AG04449 (cell line): Measurements from ENCODE around the gene OR2T6.

ENCODE experiments used
- CTCF ChIA-PET: fragments of 350-600 bp; formaldehyde crosslinking; extraction: SDS; loops from one replicate; lab custom pipeline; 2021; ENCODE audit warnings: antibody characterized with exemption; lab: Yijun Ruan, JAX
- POLR2A ChIA-PET: fragments of 400-600, 350-600 bp; formaldehyde crosslinking; extraction: SDS; loops from one replicate; lab custom pipeline; 2020; ENCODE audit warnings: antibody characterized with exemption, inconsistent platforms; lab: Yijun Ruan, JAX
- DNase-seq: peaks from one replicate; pipeline ENCODE4 v3.0.0-alpha.2; 2010; ENCODE audit warnings: low read depth, low spot score
- H3K4me3 ChIP-seq: 2 replicates; pipeline ENCODE4 v1.5.1; 2011; ENCODE audit warnings: low read depth, mild to moderate bottlenecking, control low read depth, low read length
- CTCF ChIP-seq: IDR thresholded peaks from one replicate; pipeline ENCODE4 v1.5.1; 2011; ENCODE audit warnings: mild to moderate bottlenecking, moderate library complexity, low read length, control low read depth, inconsistent platforms; ENCODE audit not compliant: insufficient read depth; ENCODE audit errors: missing control alignments

Gene OR2T6

GRCh38 chr1:248375446-248375845 is at the start of gene OR2T6:
OR2T6 (plus strand) TSS chr1:248375746; CDS start chr1:248387609, 11,863 bp downstream.
- ChIA-PET POLR2A (no interaction called here), CTCF (no interaction called here)
- TF ChIP-seq CTCF, result no peak
- H3K4me3 ChIP-seq, result no peak within 1 kb of the TSS
- DNase-seq, result no peak

GRCh38 chr1:248343451-248343850 is 32.1 kb upstream of the OR2T6 start:
- TF ChIP-seq CTCF, result no peak
- no peak for DNase-seq
- no peak overlapping the region for H3K4me3 ChIP-seq
- CTCF ChIA-PET, result no interaction called here
- POLR2A ChIA-PET, result no interaction called here

GRCh38 chr1:248348475-248348874 is 27.1 kb upstream of the OR2T6 start, which contains the start of gene OR14C36:
OR14C36 (plus strand) TSS chr1:248348775; CDS start chr1:248348775, 0 bp downstream.
- ChIA-PET CTCF (no interaction called here), POLR2A (no interaction called here)
- DNase-seq, result no peak
- TF ChIP-seq CTCF, result no peak
- no peak within 1 kb of the TSS for H3K4me3 ChIP-seq

- H3K4me3 ChIP-seq, result no peak overlapping the region
- CTCF ChIA-PET, result no interaction called here
- no peak for TF ChIP-seq CTCF
- DNase-seq, result no peak
- POLR2A ChIA-PET, result no interaction called here
Measured at GRCh38 chr1:248359415-248359814, 16.1 kb upstream of the OR2T6 start.

GRCh38 chr1:248361121-248361715 is 14.3 kb upstream of the OR2T6 start, which contains the start of gene OR2T4:
OR2T4 (plus strand) TSS chr1:248361665; CDS start chr1:248361665, 0 bp downstream.
- TF ChIP-seq CTCF, result no peak
- H3K4me3 ChIP-seq, result no peak within 1 kb of the TSS
- no peak for DNase-seq
- CTCF ChIA-PET, result no interaction called here
- POLR2A ChIA-PET, result no interaction called here

GRCh38 chr1:248366609-248367008 is 8.9 kb upstream of the OR2T6 start:
- no peak for TF ChIP-seq CTCF
- no peak overlapping the region for H3K4me3 ChIP-seq
- DNase-seq, result no peak
- ChIA-PET CTCF (no interaction called here), POLR2A (no interaction called here)
